GM23338 (cell line): ENCODE measurements around the gene SLC25A11. TPM values are rescaled to one million over a fixed set of nuclear protein-coding genes. Genes with fewer than 3 reads are reported as not detected.

Experiments
- ATAC-seq: fragments of 200-7000 bp; cut with Tn5 transposase; 3 replicates; pipeline ENCODE4 v1.9.1; 2020
- DNase-seq: peaks from one replicate; pipeline ENCODE4 v3.0.0-alpha.2; 2015; ENCODE audit warnings: low spot score
- H2AFZ ChIP-seq: fragments of 200-600 bp; sonication (generic); 2 replicates; pipeline ENCODE4 v1.8.0; 2016; ENCODE audit warnings: antibody characterized with exemption, mild to moderate bottlenecking, moderate library complexity
- H3F3A ChIP-seq: fragments of 200-600 bp; sonication (generic); replicated peaks from 2 replicates; pipeline ENCODE4 v1.8.0; 2017; ENCODE audit warnings: antibody characterized with exemption, mixed run types, low read depth
- H3K27ac ChIP-seq: fragments of 200-600 bp; sonication (generic); 2 replicates; pipeline ENCODE4 v1.6.1; 2016; ENCODE audit warnings: low read depth
- H3K27me3 ChIP-seq: fragments of 200-600 bp; sonication (generic); 2 replicates; pipeline ENCODE4 v1.8.0; 2016; ENCODE audit warnings: mild to moderate bottlenecking, mixed run types, moderate library complexity; ENCODE audit not compliant: insufficient read depth
- H3K36me3 ChIP-seq: fragments of 200-600 bp; sonication (generic); 2 replicates; pipeline ENCODE4 v1.8.0; 2016; ENCODE audit warnings: mild to moderate bottlenecking; ENCODE audit not compliant: insufficient read depth
- H3K4me1 ChIP-seq: fragments of 200-600 bp; sonication (generic); 2 replicates; pipeline ENCODE4 v1.8.0; 2016; ENCODE audit warnings: mild to moderate bottlenecking, moderate library complexity; ENCODE audit not compliant: insufficient read depth
- H3K4me2 ChIP-seq: fragments of 200-600 bp; sonication (generic); 2 replicates; pipeline ENCODE4 v1.7.1; 2017; ENCODE audit warnings: mixed run types
- H3K4me3 ChIP-seq: fragments of 200-600 bp; sonication (generic); 2 replicates; pipeline ENCODE4 v1.6.1; 2016; ENCODE audit warnings: mixed run types
- H3K79me2 ChIP-seq: fragments of 200-600 bp; sonication (generic); replicated peaks from 2 replicates; pipeline ENCODE4 v1.8.0; 2017; ENCODE audit warnings: mild to moderate bottlenecking; ENCODE audit not compliant: insufficient read depth
- H3K9me2 ChIP-seq: fragments of 200-600 bp; sonication (generic); 2 replicates; pipeline ENCODE4 v1.8.0; 2017; ENCODE audit not compliant: insufficient read depth
- H4K20me1 ChIP-seq: fragments of 200-600 bp; sonication (generic); replicated peaks from 2 replicates; pipeline ENCODE4 v1.8.0; 2017; ENCODE audit warnings: mild to moderate bottlenecking; ENCODE audit not compliant: insufficient read depth
- H3K27ac Mint-ChIP-seq: 2 replicates; pipeline ENCODE4 v1.8.0; 2020; ENCODE audit warnings: inconsistent platforms, mild to moderate bottlenecking, moderate library complexity, mixed read lengths
- H3K27me3 Mint-ChIP-seq: 3 replicates; pipeline ENCODE4 v1.8.0; 2022; ENCODE audit warnings: low read depth, mild to moderate bottlenecking, moderate library complexity, mixed read lengths, inconsistent platforms; ENCODE audit not compliant: insufficient read depth, poor library complexity
- H3K36me3 Mint-ChIP-seq: 3 replicates; pipeline ENCODE4 v1.8.0; 2021; ENCODE audit warnings: low read depth, mild to moderate bottlenecking, inconsistent platforms, moderate library complexity, mixed read lengths
- H3K4me1 Mint-ChIP-seq: 3 replicates; pipeline ENCODE4 v1.8.0; 2020; ENCODE audit warnings: mild to moderate bottlenecking, inconsistent platforms, mixed read lengths
- H3K4me3 Mint-ChIP-seq: 3 replicates; pipeline ENCODE4 v1.8.0; 2021; ENCODE audit warnings: moderate library complexity, mild to moderate bottlenecking, inconsistent platforms, mixed read lengths
- H3K9me3 Mint-ChIP-seq: 3 replicates; pipeline ENCODE4 v1.8.0; 2020; ENCODE audit warnings: moderate library complexity, mild to moderate bottlenecking, inconsistent platforms, mixed read lengths
- CREB1 ChIP-seq: fragments of 250-450 bp; sonication (Bioruptor Pico); IDR thresholded peaks from 2 replicates; pipeline ENCODE4 v1.5.0; 2020; ENCODE audit warnings: low read depth, mild to moderate bottlenecking, moderate library complexity
- EZH2 ChIP-seq: fragments of 200-600 bp; sonication (generic); IDR thresholded peaks from one replicate; pipeline ENCODE4 v1.8.0; 2017; ENCODE audit warnings: antibody characterized with exemption, mild to moderate bottlenecking, low read depth; ENCODE audit not compliant: unreplicated experiment
- EZH2phosphoT487 ChIP-seq: fragments of 200-600 bp; sonication (generic); IDR thresholded peaks from one replicate; pipeline ENCODE4 v1.8.1; 2018; ENCODE audit warnings: antibody characterized with exemption; ENCODE audit not compliant: unreplicated experiment
- JUNB ChIP-seq: IDR thresholded peaks from one replicate; pipeline ENCODE4 v1.6.1; 2016; ENCODE audit warnings: antibody characterized with exemption; ENCODE audit not compliant: unreplicated experiment
- STAT1 ChIP-seq: IDR thresholded peaks from one replicate; pipeline ENCODE4 v1.6.1; 2016; ENCODE audit warnings: antibody characterized with exemption; ENCODE audit not compliant: unreplicated experiment
- ZNF114 ChIP-seq: fragments of 250-450 bp; sonication (Bioruptor Pico); IDR thresholded peaks from 2 replicates; pipeline ENCODE4 v1.5.0; 2020; ENCODE audit warnings: mild to moderate bottlenecking, moderate library complexity
- ZNF331 ChIP-seq: fragments of 250-450 bp; sonication (Bioruptor Pico); IDR thresholded peaks from 2 replicates; pipeline ENCODE4 v1.5.0; 2020; ENCODE audit warnings: low read depth, mild to moderate bottlenecking, moderate library complexity
- polyA plus RNA-seq: library from polyadenylated mRNA; unstranded; fragments of >200 nt; fragmentation: Nextera tagmentation; extraction: Ambion mirVana; gene quantifications from 2 replicates; pipeline ENCODE4 v1.2.1, GENCODE V29; 2016
- total RNA-seq: library from RNA; depleted of rRNA; stranded (reverse); fragments of >200 nt; shearing (Covaris generic); gene quantifications from 2 replicates; pipeline ENCODE4 v1.2.3, GENCODE V29; 2014
- TF ChIP-seq, protein P1 (sequence below): IDR thresholded peaks from one replicate; pipeline ENCODE4 v1.6.1; 2018; ENCODE audit warnings: antibody characterized with exemption; ENCODE audit not compliant: unreplicated experiment
- TF ChIP-seq, protein P2 (sequence below), 2 experiments: fragments of 200-600 bp in 1 of 2; sonication (generic) in 1 of 2; conservative IDR thresholded peaks; 2 replicates each; pipeline versions ENCODE4 v1.5.1 to v1.6.1; 2016 to 2017; ENCODE audit warnings: antibody characterized with exemption in 2 of 2, low read depth in 2 of 2, mild to moderate bottlenecking in 2 of 2, moderate library complexity in 1 of 2
- TF ChIP-seq, protein P3 (sequence below): fragments of 250-450 bp; sonication (Bioruptor Pico); IDR thresholded peaks from 2 replicates; pipeline ENCODE4 v1.5.0; 2020; ENCODE audit warnings: mild to moderate bottlenecking, moderate library complexity

Gene SLC25A11
- total and polyA plus RNA-seq, 2 experiments from 2014 or later = 37.8 to 73.6 TPM

DNA sequence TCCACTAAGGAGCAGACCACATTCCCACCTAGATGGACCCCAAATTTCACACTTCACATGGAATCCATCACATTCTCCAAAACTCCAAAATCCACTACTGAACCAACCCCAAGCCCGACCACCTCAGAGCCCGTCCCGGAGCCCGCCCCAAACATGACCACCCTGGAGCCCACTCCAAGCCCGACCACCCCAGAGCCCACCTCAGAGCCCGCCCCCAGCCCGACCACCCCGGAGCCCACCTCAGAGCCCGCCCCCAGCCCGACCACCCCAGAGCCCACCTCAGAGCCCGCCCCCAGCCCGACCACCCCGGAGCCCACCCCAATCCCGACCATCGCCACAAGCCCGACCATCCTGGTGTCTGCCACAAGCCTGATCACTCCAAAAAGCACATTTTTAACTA is 6.2 kb downstream of the SLC25A11 start:
- Mint-ChIP-seq H3K9me3 (no peaks in the 10 kb centered on the region), H3K4me1 (peaks cover 22% of the 10 kb centered on the region), H3K4me3 (no peak overlapping the region), H3K36me3 (peaks cover 43% of the 10 kb centered on the region), H3K27ac (no peak overlapping the region), H3K27me3 (peaks cover 10% of the 10 kb centered on the region)
- Histone ChIP-seq H3K4me2 (no peak overlapping the region), H3K9me2 (no peaks in the 10 kb centered on the region), H2AFZ (no peak overlapping the region), H3K36me3 (no peaks in the 10 kb centered on the region; the same call in 1 of the 2 replicates), H4K20me1 (no peaks in the 10 kb centered on the region), H3K4me3 (no peak overlapping the region), H3F3A (peaks cover 4% of the 10 kb centered on the region; the same call in 1 of the 2 replicates), H3K79me2 (peaks cover 5% of the 10 kb centered on the region), H3K27ac (no peak overlapping the region), H3K4me1 (peaks cover 3% of the 10 kb centered on the region), H3K27me3 (no peaks in the 10 kb centered on the region)
- no peak for ATAC-seq
- TF ChIP-seq, protein P1, sequence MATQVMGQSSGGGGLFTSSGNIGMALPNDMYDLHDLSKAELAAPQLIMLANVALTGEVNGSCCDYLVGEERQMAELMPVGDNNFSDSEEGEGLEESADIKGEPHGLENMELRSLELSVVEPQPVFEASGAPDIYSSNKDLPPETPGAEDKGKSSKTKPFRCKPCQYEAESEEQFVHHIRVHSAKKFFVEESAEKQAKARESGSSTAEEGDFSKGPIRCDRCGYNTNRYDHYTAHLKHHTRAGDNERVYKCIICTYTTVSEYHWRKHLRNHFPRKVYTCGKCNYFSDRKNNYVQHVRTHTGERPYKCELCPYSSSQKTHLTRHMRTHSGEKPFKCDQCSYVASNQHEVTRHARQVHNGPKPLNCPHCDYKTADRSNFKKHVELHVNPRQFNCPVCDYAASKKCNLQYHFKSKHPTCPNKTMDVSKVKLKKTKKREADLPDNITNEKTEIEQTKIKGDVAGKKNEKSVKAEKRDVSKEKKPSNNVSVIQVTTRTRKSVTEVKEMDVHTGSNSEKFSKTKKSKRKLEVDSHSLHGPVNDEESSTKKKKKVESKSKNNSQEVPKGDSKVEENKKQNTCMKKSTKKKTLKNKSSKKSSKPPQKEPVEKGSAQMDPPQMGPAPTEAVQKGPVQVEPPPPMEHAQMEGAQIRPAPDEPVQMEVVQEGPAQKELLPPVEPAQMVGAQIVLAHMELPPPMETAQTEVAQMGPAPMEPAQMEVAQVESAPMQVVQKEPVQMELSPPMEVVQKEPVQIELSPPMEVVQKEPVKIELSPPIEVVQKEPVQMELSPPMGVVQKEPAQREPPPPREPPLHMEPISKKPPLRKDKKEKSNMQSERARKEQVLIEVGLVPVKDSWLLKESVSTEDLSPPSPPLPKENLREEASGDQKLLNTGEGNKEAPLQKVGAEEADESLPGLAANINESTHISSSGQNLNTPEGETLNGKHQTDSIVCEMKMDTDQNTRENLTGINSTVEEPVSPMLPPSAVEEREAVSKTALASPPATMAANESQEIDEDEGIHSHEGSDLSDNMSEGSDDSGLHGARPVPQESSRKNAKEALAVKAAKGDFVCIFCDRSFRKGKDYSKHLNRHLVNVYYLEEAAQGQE = no peak
- no peak for DNase-seq

DNA sequence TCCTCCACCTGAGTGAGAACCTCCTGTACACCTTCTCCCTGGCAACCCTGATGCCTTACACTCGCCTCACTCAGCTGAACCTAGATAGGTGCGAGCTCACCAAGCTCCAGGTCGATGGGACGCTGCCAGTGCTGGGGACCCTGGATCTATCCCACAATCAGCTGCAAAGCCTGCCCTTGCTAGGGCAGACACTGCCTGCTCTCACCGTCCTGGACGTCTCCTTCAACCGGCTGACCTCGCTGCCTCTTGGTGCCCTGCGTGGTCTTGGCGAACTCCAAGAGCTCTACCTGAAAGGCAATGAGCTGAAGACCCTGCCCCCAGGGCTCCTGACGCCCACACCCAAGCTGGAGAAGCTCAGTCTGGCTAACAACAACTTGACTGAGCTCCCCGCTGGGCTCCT is 7.1 kb downstream of the SLC25A11 start:
- peaks cover 15% of the 10 kb centered on the region for H3K4me1 Mint-ChIP-seq
- no peak overlapping the region for H3K4me2 ChIP-seq
- no peak overlapping the region for H3K27ac Mint-ChIP-seq
- no peak for TF ChIP-seq CREB1 (CRISPR knock-in tag)
- TF ChIP-seq, protein P2, sequence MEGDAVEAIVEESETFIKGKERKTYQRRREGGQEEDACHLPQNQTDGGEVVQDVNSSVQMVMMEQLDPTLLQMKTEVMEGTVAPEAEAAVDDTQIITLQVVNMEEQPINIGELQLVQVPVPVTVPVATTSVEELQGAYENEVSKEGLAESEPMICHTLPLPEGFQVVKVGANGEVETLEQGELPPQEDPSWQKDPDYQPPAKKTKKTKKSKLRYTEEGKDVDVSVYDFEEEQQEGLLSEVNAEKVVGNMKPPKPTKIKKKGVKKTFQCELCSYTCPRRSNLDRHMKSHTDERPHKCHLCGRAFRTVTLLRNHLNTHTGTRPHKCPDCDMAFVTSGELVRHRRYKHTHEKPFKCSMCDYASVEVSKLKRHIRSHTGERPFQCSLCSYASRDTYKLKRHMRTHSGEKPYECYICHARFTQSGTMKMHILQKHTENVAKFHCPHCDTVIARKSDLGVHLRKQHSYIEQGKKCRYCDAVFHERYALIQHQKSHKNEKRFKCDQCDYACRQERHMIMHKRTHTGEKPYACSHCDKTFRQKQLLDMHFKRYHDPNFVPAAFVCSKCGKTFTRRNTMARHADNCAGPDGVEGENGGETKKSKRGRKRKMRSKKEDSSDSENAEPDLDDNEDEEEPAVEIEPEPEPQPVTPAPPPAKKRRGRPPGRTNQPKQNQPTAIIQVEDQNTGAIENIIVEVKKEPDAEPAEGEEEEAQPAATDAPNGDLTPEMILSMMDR (conservative IDR thresholded peaks at IDR 0.05; ENCODE audit: low read depth in 2 of 2) = no peak
- no peak for TF ChIP-seq EZH2
- no peak for TF ChIP-seq ZNF114 (CRISPR knock-in tag)
- TF ChIP-seq STAT1 = no peak
- TF ChIP-seq ZNF331 (CRISPR knock-in tag) = no peak
- TF ChIP-seq JUNB = no peak
- TF ChIP-seq EZH2phosphoT487 = no peak
- TF ChIP-seq, protein P3, sequence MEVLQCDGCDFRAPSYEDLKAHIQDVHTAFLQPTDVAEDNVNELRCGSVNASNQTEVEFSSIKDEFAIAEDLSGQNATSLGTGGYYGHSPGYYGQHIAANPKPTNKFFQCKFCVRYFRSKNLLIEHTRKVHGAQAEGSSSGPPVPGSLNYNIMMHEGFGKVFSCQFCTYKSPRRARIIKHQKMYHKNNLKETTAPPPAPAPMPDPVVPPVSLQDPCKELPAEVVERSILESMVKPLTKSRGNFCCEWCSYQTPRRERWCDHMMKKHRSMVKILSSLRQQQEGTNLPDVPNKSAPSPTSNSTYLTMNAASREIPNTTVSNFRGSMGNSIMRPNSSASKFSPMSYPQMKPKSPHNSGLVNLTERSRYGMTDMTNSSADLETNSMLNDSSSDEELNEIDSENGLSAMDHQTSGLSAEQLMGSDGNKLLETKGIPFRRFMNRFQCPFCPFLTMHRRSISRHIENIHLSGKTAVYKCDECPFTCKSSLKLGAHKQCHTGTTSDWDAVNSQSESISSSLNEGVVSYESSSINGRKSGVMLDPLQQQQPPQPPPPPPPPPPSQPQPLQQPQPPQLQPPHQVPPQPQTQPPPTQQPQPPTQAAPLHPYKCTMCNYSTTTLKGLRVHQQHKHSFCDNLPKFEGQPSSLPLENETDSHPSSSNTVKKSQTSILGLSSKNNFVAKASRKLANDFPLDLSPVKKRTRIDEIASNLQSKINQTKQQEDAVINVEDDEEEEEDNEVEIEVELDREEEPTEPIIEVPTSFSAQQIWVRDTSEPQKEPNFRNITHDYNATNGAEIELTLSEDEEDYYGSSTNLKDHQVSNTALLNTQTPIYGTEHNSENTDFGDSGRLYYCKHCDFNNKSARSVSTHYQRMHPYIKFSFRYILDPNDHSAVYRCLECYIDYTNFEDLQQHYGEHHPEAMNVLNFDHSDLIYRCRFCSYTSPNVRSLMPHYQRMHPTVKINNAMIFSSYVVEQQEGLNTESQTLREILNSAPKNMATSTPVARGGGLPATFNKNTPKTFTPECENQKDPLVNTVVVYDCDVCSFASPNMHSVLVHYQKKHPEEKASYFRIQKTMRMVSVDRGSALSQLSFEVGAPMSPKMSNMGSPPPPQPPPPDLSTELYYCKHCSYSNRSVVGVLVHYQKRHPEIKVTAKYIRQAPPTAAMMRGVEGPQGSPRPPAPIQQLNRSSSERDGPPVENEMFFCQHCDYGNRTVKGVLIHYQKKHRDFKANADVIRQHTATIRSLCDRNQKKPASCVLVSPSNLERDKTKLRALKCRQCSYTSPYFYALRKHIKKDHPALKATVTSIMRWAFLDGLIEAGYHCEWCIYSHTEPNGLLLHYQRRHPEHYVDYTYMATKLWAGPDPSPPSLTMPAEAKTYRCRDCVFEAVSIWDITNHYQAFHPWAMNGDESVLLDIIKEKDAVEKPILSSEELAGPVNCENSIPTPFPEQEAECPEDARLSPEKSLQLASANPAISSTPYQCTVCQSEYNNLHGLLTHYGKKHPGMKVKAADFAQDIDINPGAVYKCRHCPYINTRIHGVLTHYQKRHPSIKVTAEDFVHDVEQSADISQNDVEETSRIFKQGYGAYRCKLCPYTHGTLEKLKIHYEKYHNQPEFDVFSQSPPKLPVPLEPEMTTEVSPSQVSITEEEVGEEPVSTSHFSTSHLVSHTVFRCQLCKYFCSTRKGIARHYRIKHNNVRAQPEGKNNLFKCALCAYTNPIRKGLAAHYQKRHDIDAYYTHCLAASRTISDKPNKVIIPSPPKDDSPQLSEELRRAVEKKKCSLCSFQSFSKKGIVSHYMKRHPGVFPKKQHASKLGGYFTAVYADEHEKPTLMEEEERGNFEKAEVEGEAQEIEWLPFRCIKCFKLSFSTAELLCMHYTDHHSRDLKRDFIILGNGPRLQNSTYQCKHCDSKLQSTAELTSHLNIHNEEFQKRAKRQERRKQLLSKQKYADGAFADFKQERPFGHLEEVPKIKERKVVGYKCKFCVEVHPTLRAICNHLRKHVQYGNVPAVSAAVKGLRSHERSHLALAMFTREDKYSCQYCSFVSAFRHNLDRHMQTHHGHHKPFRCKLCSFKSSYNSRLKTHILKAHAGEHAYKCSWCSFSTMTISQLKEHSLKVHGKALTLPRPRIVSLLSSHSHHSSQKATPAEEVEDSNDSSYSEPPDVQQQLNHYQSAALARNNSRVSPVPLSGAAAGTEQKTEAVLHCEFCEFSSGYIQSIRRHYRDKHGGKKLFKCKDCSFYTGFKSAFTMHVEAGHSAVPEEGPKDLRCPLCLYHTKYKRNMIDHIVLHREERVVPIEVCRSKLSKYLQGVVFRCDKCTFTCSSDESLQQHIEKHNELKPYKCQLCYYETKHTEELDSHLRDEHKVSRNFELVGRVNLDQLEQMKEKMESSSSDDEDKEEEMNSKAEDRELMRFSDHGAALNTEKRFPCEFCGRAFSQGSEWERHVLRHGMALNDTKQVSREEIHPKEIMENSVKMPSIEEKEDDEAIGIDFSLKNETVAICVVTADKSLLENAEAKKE = no peak

More for the DNA sequence above, 7.1 kb downstream of the SLC25A11 start:
- no peak for DNase-seq
- Histone ChIP-seq H3K27ac (no peak overlapping the region), H4K20me1 (no peaks in the 10 kb centered on the region), H2AFZ (no peak overlapping the region), H3K27me3 (no peaks in the 10 kb centered on the region), H3F3A (0 out of 2 replicates have a peak, but pooled peaks cover 4% of the 10 kb centered on the region), H3K4me3 (no peak overlapping the region), H3K9me2 (no peaks in the 10 kb centered on the region), H3K79me2 (no peaks in the 10 kb centered on the region), H3K36me3 (no peaks in the 10 kb centered on the region; the same call in 1 of the 2 replicates), H3K4me1 (no peaks in the 10 kb centered on the region)
- no peak for ATAC-seq
- no peaks in the 10 kb centered on the region for H3K9me3 Mint-ChIP-seq
- H3K36me3 Mint-ChIP-seq = peaks cover 38% of the 10 kb centered on the region
- H3K4me3 Mint-ChIP-seq = no peak overlapping the region
- H3K27me3 Mint-ChIP-seq = peaks cover 10% of the 10 kb centered on the region
